ENCODE results near the gene HNMT. TPM values are rescaled to one million over a fixed set of nuclear protein-coding genes. Genes with fewer than 3 reads are reported as not detected.

Gene HNMT
- total and polyA plus RNA-seq, 2 of the 13 experiments (the other 11 are each of a cell fraction or from before 2014, with no cell fraction given), result 279 to 309 TPM

- TF ChIP-seq ZNF609 (CRISPR knock-in tag; IDR thresholded peaks at IDR 0.05; ENCODE audit: borderline replicate concordance), result peak; percentile 76
- peak; percentile 69; the same call in 1 of the 2 replicates for TF ChIP-seq ZBTB34 (CRISPR knock-in tag; IDR thresholded peaks at IDR 0.05)
- no peak for TF ChIP-seq NR0B2 (CRISPR knock-in tag; IDR thresholded peaks at IDR 0.05)
- TF ChIP-seq ZNF740 (CRISPR knock-in tag; IDR thresholded peaks at IDR 0.05), result peak; percentile 76; the same call in 1 of the 2 replicates
- TF ChIP-seq ZSCAN22 (CRISPR knock-in tag; IDR thresholded peaks at IDR 0.05), result no peak
- TF ChIP-seq GMEB1 (CRISPR knock-in tag; IDR thresholded peaks at IDR 0.05; ENCODE audit: borderline replicate concordance), result peak; percentile 66; the same call in 1 of the 2 replicates
- peak; percentile 40; the same call in 1 of the 2 replicates for TF ChIP-seq STAT5B (CRISPR knock-in tag; IDR thresholded peaks at IDR 0.05)
- TF ChIP-seq HOXA7 (CRISPR knock-in tag; IDR thresholded peaks at IDR 0.05), result no peak
- peak; percentile 81 for TF ChIP-seq ZNF232 (CRISPR knock-in tag; IDR thresholded peaks at IDR 0.05; ENCODE audit: borderline replicate concordance)
- peak; percentile 83 for TF ChIP-seq SNAPC4 (CRISPR knock-in tag; IDR thresholded peaks at IDR 0.05)
- TF ChIP-seq SRSF9 (IDR thresholded peaks at IDR 0.05; ENCODE audit: borderline replicate concordance, insufficient read depth, low read depth, low read length, poor library complexity, severe bottlenecking), result no peak
- no peak; the same call in 1 of the 2 replicates for TF ChIP-seq ZNF225 (CRISPR knock-in tag; IDR thresholded peaks at IDR 0.05)
- TF ChIP-seq MLLT10 (CRISPR knock-in tag; IDR thresholded peaks at IDR 0.05), result peak; percentile 75; the same call in 1 of the 2 replicates
Measured at GRCh38 chr2:137964066-137964858, at the start of gene HNMT (continued).

All from HepG2 (cell line).